K562 (cell line): ENCODE data around the gene DRGX. TPM values are rescaled to one million over a fixed set of nuclear protein-coding genes. Genes with fewer than 3 reads are reported as not detected.

Source experiments
- ATAC-seq: fragments of 200-7000 bp; cut with Tn5 transposase; 3 replicates; pipeline ENCODE4 v1.9.1; 2020; ENCODE audit warnings: moderate library complexity
- BruUV-seq: library from RNA; stranded (reverse); fragments of 400-500 nt; replicated peaks from 2 replicates; lab custom pipeline; 2021; lab: Mats Ljungman, UMichigan
- CTCF ChIA-PET: fragments of 300-600 bp; formaldehyde crosslinking; extraction: SDS; loops from one replicate; lab custom pipeline; 2021; ENCODE audit warnings: low intra/inter-chr PET ratio; lab: Yijun Ruan, JAX
- POLR2A ChIA-PET: fragments of 300-600, 350-650 bp; sonication (Branson Sonifier 250); formaldehyde crosslinking; extraction: SDS; loops from one replicate; lab custom pipeline; 2021; ENCODE audit warnings: antibody characterized with exemption, inconsistent platforms; lab: Yijun Ruan, JAX
- DNase-seq, 4 experiments: peaks; one replicate each; pipeline versions ENCODE4 v3.0.0 to v3.0.0-alpha.2; 2011 to 2018; ENCODE audit warnings: low spot score in 3 of 4, mixed read lengths in 3 of 4; ENCODE audit errors: extremely low read depth in 1 of 4
- FAIRE-seq: peaks from 2 replicates; lab custom pipeline; 2011; peaks lifted over from hg19 to GRCh38; lab: Jason Lieb, UNC
- H2AFZ ChIP-seq: 2 replicates; pipeline ENCODE4 v1.6.0; 2011; ENCODE audit warnings: low read depth, low read length, control low read depth, inconsistent platforms
- H3K27ac ChIP-seq: fragments of 200-600 bp; 3 replicates; pipeline ENCODE4 v1.8.0; 2011; ENCODE audit warnings: low read depth, mild to moderate bottlenecking, control low read depth, inconsistent platforms, low read length, moderate library complexity, mixed read lengths; ENCODE audit errors: extremely low read depth
- H3K27me3 ChIP-seq, 2 experiments: fragments of 300-600 bp in 1 of 2; 2 replicates in 1 of 2; 3 replicates in 1 of 2; pipeline versions ENCODE4 v1.6.0 to v1.8.0; 2011; ENCODE audit warnings: inconsistent platforms in 2 of 2, low read length in 2 of 2, mild to moderate bottlenecking in 1 of 2, mixed read lengths in 1 of 2, moderate library complexity in 1 of 2; ENCODE audit not compliant: control insufficient read depth in 2 of 2, insufficient read depth in 2 of 2
- H3K36me3 ChIP-seq: fragments of 300-600 bp; 3 replicates; pipeline ENCODE4 v1.8.0; 2011; ENCODE audit warnings: mild to moderate bottlenecking, low read length, inconsistent platforms; ENCODE audit not compliant: control insufficient read depth, insufficient read depth
- H3K4me1 ChIP-seq, 2 experiments: fragments of 200-600 bp in 1 of 2; replicated peaks in 1 of 2; 2 replicates in 1 of 2; 3 replicates in 1 of 2; pipeline versions ENCODE4 v1.5.1 to v1.8.0; 2011; ENCODE audit warnings: inconsistent platforms in 2 of 2, low read length in 2 of 2, mild to moderate bottlenecking in 1 of 2, mixed read lengths in 1 of 2, moderate library complexity in 1 of 2; ENCODE audit not compliant: control insufficient read depth in 2 of 2, insufficient read depth in 2 of 2
- H3K4me2 ChIP-seq: 2 replicates; pipeline ENCODE4 v1.6.1; 2011; ENCODE audit warnings: low read length, control low read depth, inconsistent platforms, mixed read lengths; ENCODE audit not compliant: insufficient read depth
- H3K4me3 ChIP-seq: fragments of 200-600 bp; sonication (generic), shearing (Covaris generic); 2 replicates; pipeline ENCODE4 v1.5.1; 2016; ENCODE audit warnings: control low read depth, inconsistent platforms
- H3K79me2 ChIP-seq: fragments of 200-600 bp; 3 replicates; pipeline ENCODE4 v1.8.0; 2011; ENCODE audit warnings: low read length, inconsistent platforms; ENCODE audit not compliant: control insufficient read depth, insufficient read depth
- H3K9ac ChIP-seq, 2 experiments: 2 replicates each; pipeline versions ENCODE4 v1.6.0 to v1.6.1; 2011; ENCODE audit warnings: low read depth in 2 of 2, low read length in 2 of 2, control low read depth in 1 of 2, inconsistent platforms in 1 of 2, mild to moderate bottlenecking in 1 of 2, mixed read lengths in 1 of 2; ENCODE audit not compliant: insufficient read depth in 1 of 2
- H3K9me1 ChIP-seq: one replicate; pipeline ENCODE4 v1.6.0; 2011; ENCODE audit warnings: inconsistent platforms, mild to moderate bottlenecking, low read length, moderate library complexity; ENCODE audit not compliant: control insufficient read depth, insufficient read depth
- H3K9me3 ChIP-seq: replicated peaks from 2 replicates; pipeline ENCODE4 v1.5.1; 2011; ENCODE audit warnings: low read depth, low read length, inconsistent platforms; ENCODE audit not compliant: control insufficient read depth, insufficient read depth
- H4K20me1 ChIP-seq: replicated peaks from 2 replicates; pipeline ENCODE4 v1.6.1; 2011; ENCODE audit warnings: low read length, inconsistent platforms, mixed read lengths; ENCODE audit not compliant: control insufficient read depth, insufficient read depth
- CLOCK ChIP-seq: fragments of 250-450 bp; sonication (Bioruptor Pico); IDR thresholded peaks from 2 replicates; pipeline ENCODE4 v1.4.0; 2020; ENCODE audit warnings: mild to moderate bottlenecking, moderate library complexity, borderline replicate concordance
- KLF13 ChIP-seq: fragments of 450-650 bp; IDR thresholded peaks from 2 replicates; pipeline ENCODE4 v1.6.1; 2016; ENCODE audit warnings: missing genetic modification characterization, low read depth, mild to moderate bottlenecking, missing compliant biosample characterization, moderate library complexity, borderline replicate concordance
- MTA3 ChIP-seq: fragments of 450-650 bp; formaldehyde crosslinking; IDR thresholded peaks from 2 replicates; pipeline ENCODE4 v1.6.1; 2017; ENCODE audit warnings: mild to moderate bottlenecking, borderline replicate concordance
- NFYB ChIP-seq: IDR thresholded peaks from 2 replicates; pipeline ENCODE4 v1.6.1; 2011; ENCODE audit warnings: mild to moderate bottlenecking, moderate library complexity; ENCODE audit not compliant: insufficient read length; ENCODE audit errors: extremely low read depth
- POU5F1 ChIP-seq: fragments of 150-350 bp; IDR thresholded peaks from 2 replicates; pipeline ENCODE4 v1.6.1; 2014; ENCODE audit warnings: borderline replicate concordance, low read length, low read depth, mild to moderate bottlenecking; ENCODE audit not compliant: partially characterized antibody
- PPARD ChIP-seq: fragments of 250-450 bp; sonication (Bioruptor Pico); IDR thresholded peaks from 2 replicates; pipeline ENCODE4 v1.8.0; 2022; ENCODE audit warnings: inconsistent platforms, mild to moderate bottlenecking, moderate library complexity
- REST ChIP-seq, 2 experiments: fragments of 450-650 bp; formaldehyde crosslinking in 1 of 2; IDR thresholded peaks; 2 replicates each; pipeline versions ENCODE4 v1.4.0 to v1.6.1; 2014 to 2020; ENCODE audit warnings: mild to moderate bottlenecking in 2 of 2, borderline replicate concordance in 1 of 2, low read depth in 1 of 2
- ZNF561 ChIP-seq: fragments of 450-650 bp; formaldehyde crosslinking; conservative IDR thresholded peaks from 2 replicates; pipeline ENCODE4 v1.4.0; 2020; ENCODE audit warnings: mild to moderate bottlenecking, moderate library complexity
- WGBS: fragments of 100-300 bp; shearing (Covaris generic); methylation state at CpG from one replicate; pipeline ENCODE4 v1.1.6; 2016; ENCODE audit warnings: low coverage, mixed read lengths; ENCODE audit not compliant: insufficient coverage; ENCODE audit errors: missing lambda C conversion rate; 5-methylcytosine and 5-hydroxymethylcytosine counted together
- in situ Hi-C: fragments of 300-500 bp; cut with MboI; formaldehyde crosslinking; loops from 4 replicates; pipeline ENCODE4 v1.15.0; 2018; ENCODE audit warnings: inconsistent platforms, mixed read lengths
- intact Hi-C: fragments of 100-400 bp; cut with micrococcal nuclease; formaldehyde crosslinking; loops from 2 replicates; pipeline ENCODE4 v1.14.2; 2022
- polyA plus RNA-seq, 8 experiments: library from polyadenylated mRNA; depleted of rRNA in 4 of 8; stranded (reverse) in 5 of 8; unstranded in 3 of 8; fragments of >200 nt; fragmentation: Nextera tagmentation in 2 of 8; fragmentation: Illumina TruSeq in 1 of 8; extraction: Ambion mirVana in 2 of 8; extraction: Trizol in 1 of 8; gene quantifications; 2 replicates each; pipeline versions ENCODE4 v1.2.1 to v1.2.3, GENCODE V29; 2011 to 2014; ENCODE audit warnings: inconsistent platforms in 1 of 8, missing spikeins in 1 of 8
- total RNA-seq, 7 experiments: library from RNA; depleted of rRNA in 6 of 7; stranded (reverse); fragments of >200 nt in 6 of 7; fragmentation: Illumina TruSeq in 2 of 7; extraction: Trizol in 2 of 7; gene quantifications; 2 replicates each; pipeline versions ENCODE4 v1.2.1 to v1.2.3, GENCODE V29; 2011 to 2021; ENCODE audit warnings: low replicate concordance in 1 of 7

DRGX gene
- total and polyA plus RNA-seq, 9 of the 15 experiments (the other 6 are each of a cell fraction or from before 2014, with no cell fraction given): not detected

GRCh38 chr10:49324711-49325110 lies 71.2 kb downstream of the DRGX start:
- Histone ChIP-seq H3K9ac (no peak overlapping the region), H3K27me3 (no peaks in the 10 kb centered on the region), H3K9me3 (no peaks in the 10 kb centered on the region), H3K4me3 (no peak overlapping the region), H4K20me1 (no peaks in the 10 kb centered on the region), H3K9me1 (no peaks in the 10 kb centered on the region), H3K27ac (no peak overlapping the region), H3K4me2 (no peak overlapping the region), H3K36me3 (peaks cover 20% of the 10 kb centered on the region; the same call in 2 of the 3 replicates), H2AFZ (no peak overlapping the region), H3K79me2 (no peaks in the 10 kb centered on the region), H3K4me1 (no peaks in the 10 kb centered on the region; a peak in 1 of 5 replicates)
- in situ Hi-C loops: no loop called here
- POLR2A ChIA-PET: interaction anchor here (0.8 to 1.5 kb wide), 3 partner anchors 17 to 61 kb away, joined by 3 to 4 read pairs (median 3); no protein-coding TSS in a partner anchor
- intact Hi-C loops: no loop called here
- FAIRE-seq (no peak), ATAC-seq (no peak; the same call in 2 of the 3 replicates), DNase-seq (no peak)
- BruUV-seq: no TSS peak
- CTCF ChIA-PET: no interaction called here
- WGBS: 59% methylated on average over 4 of the region's 4 CpGs
- TF ChIP-seq CLOCK (CRISPR knock-in tag): no peak
- no peak for TF ChIP-seq ZNF561
- TF ChIP-seq KLF13 (tag): no peak
- no peak for TF ChIP-seq MTA3
- no peak for TF ChIP-seq POU5F1
- no peak for TF ChIP-seq PPARD (CRISPR knock-in tag)
- peak; percentile 3; the same call in 1 of the 2 replicates for TF ChIP-seq REST (IDR thresholded peaks at IDR 0.05; ENCODE audit: borderline replicate concordance)
- no peak for TF ChIP-seq REST (CRISPR knock-in tag; IDR thresholded peaks at IDR 0.05; ENCODE audit: low read depth)
- no peak for TF ChIP-seq NFYB
